ENCODE measurements around the gene C3orf70.

DNA sequence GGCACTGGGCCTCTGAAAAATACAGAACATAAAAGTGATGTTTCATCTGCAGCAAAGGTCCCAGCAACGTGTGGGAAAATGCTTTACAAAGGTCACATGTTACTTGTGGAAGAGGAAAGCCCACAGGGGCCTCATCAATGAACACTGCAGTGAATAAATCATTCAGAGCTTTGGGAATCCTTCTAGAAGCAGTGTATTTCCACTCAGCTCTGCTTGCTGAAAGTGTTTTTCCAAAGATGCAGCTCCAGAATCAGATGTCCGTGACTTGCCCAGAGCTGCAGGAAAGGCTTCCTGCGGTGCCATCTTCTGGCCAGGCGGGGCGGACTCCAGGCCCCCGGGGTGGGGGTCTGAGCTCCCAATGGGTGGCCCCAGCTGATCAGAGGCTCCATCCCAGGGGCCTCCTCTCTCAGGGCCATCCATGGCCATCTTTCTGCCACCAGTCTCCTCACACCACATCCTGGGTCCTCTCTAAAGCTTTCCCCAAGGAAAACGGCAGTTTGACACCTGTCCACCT lies 81.5 kb downstream of the C3orf70 start:
- no peak for TF ChIP-seq CTCF (IDR thresholded peaks at IDR 0.05)
- no peak for TF ChIP-seq POLR2A (IDR thresholded peaks at IDR 0.05)

Measured in suprapubic skin (tissue), 3 donors.